AG09319 (cell line): ENCODE measurements around the gene TXK.

Experiments used
- DNase-seq: peaks from one replicate; pipeline ENCODE4 v3.0.0-alpha.2; 2010; ENCODE audit warnings: low read depth; ENCODE audit errors: extremely low read depth
- CTCF ChIP-seq: IDR thresholded peaks from 2 replicates; pipeline ENCODE4 v1.5.1; 2011; ENCODE audit warnings: low read depth, mild to moderate bottlenecking, inconsistent platforms, low read length, moderate library complexity

The TXK gene

GRCh38 chr4:48035952-48036351 is 98.1 kb downstream of the TXK start:
- no peak for TF ChIP-seq CTCF
- DNase-seq: no peak

- DNase-seq: no peak
- peak; percentile 49 for TF ChIP-seq CTCF
Observed at GRCh38 chr4:48033825-48034413, 100.1 kb downstream of the TXK start.

- TF ChIP-seq CTCF: no peak
- DNase-seq: no peak
Observed at GRCh38 chr4:48033412-48033811, 100.6 kb downstream of the TXK start.

GRCh38 chr4:48032721-48033120 is 101.3 kb downstream of the TXK start:
- DNase-seq: no peak
- TF ChIP-seq CTCF: no peak

- no peak for TF ChIP-seq CTCF
- no peak for DNase-seq
Observed at GRCh38 chr4:48031802-48032525, 102.1 kb downstream of the TXK start.

GRCh38 chr4:48030470-48030869 is 103.6 kb downstream of the TXK start:
- no peak for DNase-seq
- no peak for TF ChIP-seq CTCF

GRCh38 chr4:48028696-48029095 is 105.4 kb downstream of the TXK start:
- DNase-seq: no peak
- TF ChIP-seq CTCF: no peak
